Peyer's patch (tissue), 4 donors: ENCODE data around the gene LMF1.

Experiments
- CTCF ChIP-seq, 6 experiments: fragments of 450-650 bp in 4 of 6; fragments of 200-600 bp in 2 of 6; sonication (generic) in 1 of 6; IDR thresholded peaks; one replicate each; pipeline ENCODE4 v1.5.1; 2017 to 2019; ENCODE audit warnings: antibody characterized with exemption in 6 of 6, mild to moderate bottlenecking in 3 of 6, moderate library complexity in 1 of 6
- POLR2A ChIP-seq, 2 donors: fragments of 450-650 bp; IDR thresholded peaks; one replicate each; pipeline ENCODE4 v1.5.1; 2017; ENCODE audit warnings: antibody characterized with exemption in 2 of 2, mild to moderate bottlenecking in 2 of 2, moderate library complexity in 2 of 2

- TF ChIP-seq CTCF (IDR thresholded peaks at IDR 0.05) (no peak), POLR2A (IDR thresholded peaks at IDR 0.05) (no peak)
Measured at GRCh38 chr16:995087-995486, 24.3 kb upstream of the LMF1 start.
